Erythroblast (primary cell): ENCODE data around the gene HOXD3.

Experiments used
- DNase-seq, 2 experiments: peaks; one replicate each; lab custom pipeline; 2025; lab: John Stamatoyannopoulos, UW
- GATA1 ChIP-seq: IDR thresholded peaks from 2 replicates; pipeline ENCODE4 v1.6.1; 2011; ENCODE audit warnings: low read depth, mild to moderate bottlenecking, control low read depth, low read length, moderate library complexity
- POLR2A ChIP-seq: IDR thresholded peaks from 2 replicates; pipeline ENCODE4 v1.6.1; 2011; ENCODE audit warnings: mild to moderate bottlenecking, low read length

The HOXD3 gene

DNA sequence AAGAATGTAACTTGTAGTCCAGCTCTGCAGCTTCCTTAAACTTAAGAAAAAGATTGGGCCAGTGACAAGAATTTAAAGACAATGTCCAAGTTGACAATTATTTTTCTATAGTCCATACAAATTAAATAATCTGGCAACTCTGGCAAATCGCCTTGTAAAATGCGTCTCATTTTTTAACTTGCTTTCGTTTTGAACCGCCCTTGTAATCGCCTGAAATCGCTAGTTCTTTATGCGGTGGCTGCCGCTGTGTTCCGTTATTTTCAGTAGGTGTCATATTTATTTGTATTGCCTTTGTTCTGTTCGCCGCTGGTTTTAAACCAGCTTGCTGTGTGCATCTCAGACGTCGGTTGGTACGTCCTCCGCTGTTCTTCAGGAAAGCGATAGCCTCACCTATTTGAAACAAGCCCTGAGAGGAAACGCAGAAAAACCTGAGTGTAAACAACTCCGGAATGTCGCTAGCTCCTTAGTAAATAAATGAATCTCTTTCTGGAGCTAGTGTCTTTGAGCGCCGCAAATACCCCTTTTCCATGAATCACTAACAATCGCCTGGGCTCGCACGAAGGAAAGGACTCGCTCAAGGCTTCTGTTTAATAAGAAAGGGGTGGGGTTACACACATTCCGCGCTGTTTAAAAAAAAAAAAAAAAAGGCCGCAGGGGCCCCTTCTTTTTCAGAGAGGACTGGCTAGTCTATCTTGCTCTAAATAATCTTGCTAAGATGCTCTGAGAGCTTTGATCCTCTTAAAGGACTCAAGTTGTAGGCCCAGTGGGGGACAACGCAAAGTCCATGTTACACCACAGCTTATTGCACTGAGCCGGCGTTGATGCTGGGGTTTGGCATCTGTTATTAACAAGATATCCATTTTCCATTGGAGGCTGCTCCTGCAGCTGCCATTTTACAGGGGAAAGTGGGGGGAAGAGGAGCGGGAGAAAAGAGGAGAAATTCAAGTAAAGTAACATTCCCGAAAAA lies 24.6 kb upstream of the HOXD3 start:
- TF ChIP-seq GATA1 (no peak), POLR2A (no peak)
- DNase-seq: peak; percentile 26 to 68

DNA sequence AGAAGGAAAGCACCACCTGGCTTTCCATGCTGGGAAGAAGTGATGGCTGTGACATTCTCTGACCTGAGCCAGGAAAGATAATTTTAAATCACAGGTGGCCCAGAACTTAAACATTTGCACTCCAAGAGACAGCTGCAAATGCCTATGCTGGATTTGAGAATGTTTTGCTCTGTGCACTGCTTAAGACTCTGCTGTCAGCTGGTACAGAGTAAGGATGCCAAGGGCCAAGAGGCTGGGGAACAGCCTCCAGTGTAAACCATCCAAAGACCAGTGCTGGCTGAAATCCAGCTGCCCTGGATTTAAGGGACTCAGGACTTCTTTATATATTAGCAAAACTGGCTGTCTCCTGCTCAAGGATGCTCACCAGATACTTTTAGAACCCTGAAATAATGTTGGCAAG lies 23.7 kb upstream of the HOXD3 start:
- DNase-seq: no peak
- no peak for TF ChIP-seq GATA1
- no peak for TF ChIP-seq POLR2A

DNA sequence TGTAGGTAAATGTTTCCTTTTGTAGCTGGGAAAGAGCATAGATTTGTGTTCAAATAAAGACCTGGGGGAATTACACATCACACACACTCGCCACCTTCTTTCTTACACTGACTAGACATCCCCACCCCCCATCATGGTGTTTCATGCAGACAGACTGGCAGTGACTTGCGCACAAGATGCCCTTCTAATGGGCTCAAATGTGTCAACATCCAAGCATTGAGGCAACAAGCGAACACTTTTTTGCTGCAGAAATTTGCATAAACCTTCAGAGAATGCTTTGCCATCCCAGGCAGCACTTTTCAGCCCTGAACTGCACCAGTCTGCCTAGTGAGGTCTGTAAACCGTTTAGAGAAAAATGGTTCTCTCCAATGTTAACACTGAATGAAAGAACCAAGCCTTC lies 23.1 kb upstream of the HOXD3 start:
- TF ChIP-seq GATA1 (no peak), POLR2A (no peak)
- no peak for DNase-seq

DNA sequence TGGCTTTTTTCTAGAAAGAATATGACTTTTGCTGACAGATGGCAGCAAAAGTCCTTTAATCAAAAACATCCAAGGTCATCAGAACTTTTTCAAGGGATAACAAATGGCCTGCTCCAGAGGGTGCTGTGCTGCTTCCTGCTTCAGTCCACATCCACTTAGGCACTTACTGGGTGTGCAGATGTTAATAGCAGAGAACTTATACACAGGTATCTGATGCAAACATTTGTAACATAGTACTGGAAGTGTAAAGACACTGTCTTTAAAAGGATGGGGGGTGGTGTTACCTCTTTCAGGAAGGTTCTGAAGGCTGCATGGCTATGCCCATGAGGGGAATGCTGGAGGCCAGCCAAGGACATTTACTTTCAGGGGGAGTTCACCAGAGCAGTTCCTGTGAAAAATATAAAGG lies 22.1 kb upstream of the HOXD3 start:
- DNase-seq: no peak
- TF ChIP-seq GATA1 (no peak), POLR2A (no peak)

DNA sequence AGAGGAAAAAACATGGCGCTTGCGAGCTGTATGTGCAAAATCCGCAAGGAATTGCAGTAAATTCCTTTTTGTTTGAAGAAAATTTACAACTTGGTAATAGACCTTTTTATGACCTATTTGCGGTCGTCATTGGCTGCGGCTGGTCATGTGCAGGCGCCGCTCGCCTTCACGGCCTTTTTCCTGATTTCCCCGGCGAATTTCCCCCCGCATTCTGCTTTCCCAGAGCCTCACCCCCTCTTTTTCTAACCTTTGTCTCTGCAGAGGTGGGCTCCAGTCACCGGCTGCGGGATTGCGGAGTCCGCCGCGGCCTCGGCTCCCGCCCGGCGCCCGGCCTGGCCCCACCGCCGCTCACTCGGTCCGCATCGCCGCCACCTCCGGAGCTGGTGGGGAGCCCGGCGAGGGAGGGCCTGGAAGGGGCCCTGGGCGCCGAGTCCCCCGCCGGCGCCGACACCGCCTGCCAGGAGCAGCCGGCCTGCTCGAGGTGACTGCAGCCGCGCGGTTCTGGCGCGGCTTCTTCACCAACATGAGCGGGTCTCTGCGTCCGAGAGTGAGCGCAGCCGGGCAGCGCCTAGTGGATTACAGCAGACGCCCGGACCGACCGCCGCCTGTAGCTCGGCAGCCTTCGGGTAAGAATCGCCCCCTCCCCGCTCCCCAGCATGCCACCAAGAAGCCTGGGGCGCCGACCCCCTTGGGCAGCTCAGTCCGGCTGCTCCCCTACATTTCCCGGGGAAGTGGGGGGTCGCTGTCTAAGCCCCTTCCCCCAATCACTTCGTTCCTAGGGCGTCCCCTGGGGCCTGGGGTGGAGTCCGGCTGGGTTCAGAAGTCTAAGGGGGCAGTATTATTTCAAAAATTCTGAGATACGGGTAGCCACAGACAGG lies 20.5 kb upstream of the HOXD3 start:
- no peak for DNase-seq

DNA sequence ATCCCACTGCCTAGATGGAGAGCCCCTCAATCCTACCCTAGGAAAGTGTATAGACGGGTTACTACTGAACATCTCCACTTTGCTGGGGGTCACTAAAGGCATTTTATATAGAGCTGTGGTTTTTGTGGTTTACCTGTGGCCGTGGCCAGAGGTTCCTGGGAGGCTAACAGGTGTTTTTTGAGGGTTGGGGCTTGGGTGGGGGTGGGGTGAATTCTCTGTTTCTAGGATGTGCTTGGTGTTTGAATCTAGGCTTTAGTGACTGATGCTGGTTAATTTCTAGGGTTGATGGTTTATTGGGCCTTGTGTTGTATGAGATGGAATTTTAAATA lies 19.9 kb upstream of the HOXD3 start:
- TF ChIP-seq GATA1: no peak
- TF ChIP-seq POLR2A: no peak
- no peak for DNase-seq

More for the DNA sequence above, 20.5 kb upstream of the HOXD3 start:
- no peak for TF ChIP-seq POLR2A
- TF ChIP-seq GATA1: no peak

DNA sequence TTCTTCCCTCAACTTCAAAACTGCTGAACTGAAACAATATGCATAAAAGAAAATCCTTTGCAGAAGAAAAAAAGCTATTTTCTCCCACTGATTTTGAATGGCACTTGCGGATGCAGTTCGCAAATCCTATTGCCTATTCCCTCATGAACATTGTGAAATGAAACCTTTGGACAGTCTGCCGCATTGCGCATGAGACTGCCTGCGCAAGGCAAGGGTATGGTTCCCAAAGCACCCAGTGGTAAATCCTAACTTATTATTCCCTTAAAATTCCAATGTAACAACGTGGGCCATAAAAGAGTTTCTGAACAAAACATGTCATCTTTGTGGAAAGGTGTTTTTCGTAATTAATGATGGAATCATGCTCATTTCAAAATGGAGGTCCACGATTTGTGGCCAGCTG lies 19.2 kb upstream of the HOXD3 start:
- TF ChIP-seq GATA1 (no peak), POLR2A (no peak)
- DNase-seq: no peak

DNA sequence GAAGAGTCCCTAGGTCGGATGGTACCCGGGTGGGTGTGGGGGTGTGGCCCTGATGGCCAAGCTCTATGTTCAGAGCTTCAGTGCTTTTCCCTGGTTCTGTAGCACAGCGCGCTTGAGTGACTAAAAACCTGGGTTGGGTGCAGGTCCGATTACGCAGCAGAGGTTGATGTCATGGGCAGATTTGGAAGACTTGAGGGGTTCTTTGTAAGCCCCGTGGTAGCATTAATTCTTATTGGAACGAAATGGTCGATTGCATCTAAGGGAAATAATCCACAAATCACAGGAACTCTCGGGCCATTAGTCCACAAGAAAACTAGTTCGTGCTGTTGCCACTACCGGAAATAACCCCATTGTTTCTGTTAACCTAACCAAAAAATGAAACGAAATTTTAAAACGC lies 18.6 kb upstream of the HOXD3 start:
- TF ChIP-seq GATA1: no peak
- TF ChIP-seq POLR2A: no peak
- no peak for DNase-seq

DNA sequence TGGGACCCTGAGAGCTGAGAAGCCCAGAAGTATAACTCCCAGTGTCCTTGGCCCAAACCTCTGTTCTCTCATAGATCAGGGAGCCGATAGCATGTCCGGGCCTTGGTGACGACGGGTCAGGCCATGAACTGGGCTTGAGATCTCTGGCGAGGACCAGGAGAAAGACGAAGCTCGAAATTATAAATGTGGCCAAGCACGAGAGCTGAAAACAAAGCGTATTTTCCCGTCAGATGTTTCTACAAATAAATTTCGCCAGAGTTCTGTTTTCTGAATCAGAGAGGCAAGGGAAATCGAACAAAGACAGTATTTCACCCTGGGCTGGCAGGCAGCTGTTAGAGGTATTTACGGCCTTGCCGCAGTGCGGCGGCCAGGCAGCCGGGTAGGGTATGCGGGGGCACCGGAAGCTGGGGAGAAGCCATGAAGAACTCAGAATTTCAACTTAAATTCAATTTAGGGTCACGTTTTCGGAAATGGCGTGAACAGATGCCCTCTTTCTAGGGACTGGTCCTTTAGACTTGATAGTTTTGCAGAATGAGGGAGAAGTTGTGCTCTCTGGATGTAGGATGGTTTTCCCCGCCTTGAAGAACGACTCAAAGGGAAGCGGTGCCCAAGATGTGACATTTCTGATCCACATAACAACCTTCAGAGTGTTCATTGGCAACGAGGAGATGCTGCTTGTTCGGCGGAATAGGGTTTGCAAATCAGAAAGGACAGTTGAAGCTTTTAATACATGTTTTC lies 18.0 kb upstream of the HOXD3 start:
- TF ChIP-seq GATA1 (no peak), POLR2A (no peak)
- DNase-seq: no peak

DNA sequence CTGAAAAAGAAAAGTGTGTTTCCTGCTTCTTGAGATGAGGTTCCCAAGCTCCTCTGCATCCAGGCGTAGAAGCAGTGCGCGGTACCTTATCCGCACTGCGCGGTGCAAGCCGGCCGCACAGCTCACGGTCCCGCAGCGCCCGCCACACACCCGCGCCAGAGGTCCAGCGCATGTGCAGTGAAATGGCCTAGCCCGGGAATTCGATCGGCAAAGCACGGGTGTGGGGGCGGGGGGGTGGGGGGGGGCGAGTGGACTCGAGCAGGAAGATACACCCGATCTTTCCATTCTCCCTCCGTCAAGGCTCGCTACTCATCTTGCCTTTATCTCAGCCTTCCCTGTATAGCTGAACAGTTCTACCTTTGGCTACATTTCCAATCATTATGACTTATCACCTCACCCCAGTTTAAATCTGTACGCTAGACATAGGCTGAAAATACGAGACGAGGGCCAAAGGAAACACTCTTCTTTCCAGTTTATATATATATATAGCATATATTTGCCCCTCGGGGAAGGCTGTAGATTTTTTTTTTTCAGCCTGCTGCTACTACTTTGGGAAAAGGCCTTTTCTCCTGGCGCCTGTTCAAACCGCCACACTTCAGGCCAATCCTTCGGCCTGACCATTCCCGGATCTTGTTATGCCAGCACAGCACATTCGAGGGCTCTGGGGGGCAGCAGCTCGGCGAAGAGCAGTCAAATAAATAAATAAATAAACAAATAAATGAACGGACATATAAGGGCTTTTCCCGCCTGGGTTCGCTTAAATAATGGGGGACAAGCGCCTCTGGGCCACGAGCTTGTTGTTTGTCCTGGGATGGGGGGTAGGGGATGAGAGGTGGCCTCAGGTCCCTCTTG lies 17.2 kb upstream of the HOXD3 start:
- TF ChIP-seq GATA1: no peak
- TF ChIP-seq POLR2A: no peak
- DNase-seq: no peak

DNA sequence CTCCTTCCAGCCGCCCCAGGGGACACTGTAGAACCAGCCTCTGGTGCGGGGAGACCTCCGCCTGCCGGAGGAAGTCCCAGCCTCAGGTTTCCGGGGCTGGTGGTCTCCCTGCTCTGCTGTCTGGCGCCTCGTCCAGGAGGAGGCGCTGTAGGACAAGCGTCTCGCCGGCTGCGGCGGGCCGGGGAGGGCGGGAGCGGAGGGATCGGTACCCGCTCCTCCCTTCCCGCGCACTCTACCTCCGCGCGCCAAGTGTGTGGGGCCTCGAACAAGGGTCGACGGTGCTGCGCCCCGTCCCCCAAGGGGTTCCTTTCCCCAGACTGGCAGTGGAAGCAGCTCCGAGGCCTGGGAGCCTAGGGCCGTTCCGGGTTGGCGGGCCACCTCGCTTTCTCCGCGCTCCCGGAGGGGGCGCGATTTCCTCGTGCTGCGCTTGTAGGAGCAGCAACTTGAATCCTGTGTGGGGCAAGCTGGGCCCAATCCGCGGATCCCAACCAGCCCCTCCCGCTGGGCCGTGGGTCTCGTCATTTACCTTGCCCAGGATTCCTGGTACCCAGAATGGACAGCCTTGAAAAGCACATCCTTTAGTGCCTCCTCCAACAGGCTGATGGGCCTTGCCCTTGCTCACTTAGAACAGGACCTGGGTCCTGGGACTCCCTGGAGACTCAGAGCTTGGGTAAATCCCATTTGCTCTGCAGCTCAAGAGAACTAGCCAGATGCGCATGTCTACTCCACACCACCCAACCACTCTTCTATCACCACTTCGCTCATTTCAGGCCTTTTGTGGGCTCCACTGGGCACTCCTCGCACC lies 16.4 kb upstream of the HOXD3 start:
- TF ChIP-seq POLR2A: no peak
- TF ChIP-seq GATA1: no peak
- peak; percentile 76 to 84 for DNase-seq

DNA sequence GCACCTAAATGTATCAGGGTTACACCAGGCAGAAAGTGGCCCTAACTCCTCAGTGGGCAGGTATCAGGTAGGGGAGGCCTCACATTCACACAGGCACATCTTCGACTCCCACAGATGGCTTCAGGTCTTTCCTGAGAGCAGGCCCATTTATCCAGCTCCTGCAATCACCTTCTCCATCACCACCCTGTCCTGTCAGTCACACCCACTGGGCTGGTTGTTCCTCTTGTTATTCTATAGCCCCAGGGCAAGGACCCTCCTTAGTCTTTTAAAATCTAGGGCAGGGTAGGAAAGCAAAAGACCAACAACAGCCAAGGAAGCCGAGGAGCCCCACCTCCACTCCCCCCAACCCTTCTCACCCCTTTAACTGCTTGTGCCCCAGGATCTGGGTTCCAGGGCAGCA lies 14.8 kb upstream of the HOXD3 start:
- no peak for DNase-seq
- TF ChIP-seq GATA1 (no peak), POLR2A (no peak)
